NOMO-1 treated with dmso at 0.1 percent for 144 hours (cell line): ENCODE results near the gene LAMC3.

Experiments used
- DNase-seq: peaks from one replicate; lab custom pipeline; 2025; ENCODE audit not compliant: unreplicated experiment; lab: John Stamatoyannopoulos, UW

The LAMC3 gene

DNA sequence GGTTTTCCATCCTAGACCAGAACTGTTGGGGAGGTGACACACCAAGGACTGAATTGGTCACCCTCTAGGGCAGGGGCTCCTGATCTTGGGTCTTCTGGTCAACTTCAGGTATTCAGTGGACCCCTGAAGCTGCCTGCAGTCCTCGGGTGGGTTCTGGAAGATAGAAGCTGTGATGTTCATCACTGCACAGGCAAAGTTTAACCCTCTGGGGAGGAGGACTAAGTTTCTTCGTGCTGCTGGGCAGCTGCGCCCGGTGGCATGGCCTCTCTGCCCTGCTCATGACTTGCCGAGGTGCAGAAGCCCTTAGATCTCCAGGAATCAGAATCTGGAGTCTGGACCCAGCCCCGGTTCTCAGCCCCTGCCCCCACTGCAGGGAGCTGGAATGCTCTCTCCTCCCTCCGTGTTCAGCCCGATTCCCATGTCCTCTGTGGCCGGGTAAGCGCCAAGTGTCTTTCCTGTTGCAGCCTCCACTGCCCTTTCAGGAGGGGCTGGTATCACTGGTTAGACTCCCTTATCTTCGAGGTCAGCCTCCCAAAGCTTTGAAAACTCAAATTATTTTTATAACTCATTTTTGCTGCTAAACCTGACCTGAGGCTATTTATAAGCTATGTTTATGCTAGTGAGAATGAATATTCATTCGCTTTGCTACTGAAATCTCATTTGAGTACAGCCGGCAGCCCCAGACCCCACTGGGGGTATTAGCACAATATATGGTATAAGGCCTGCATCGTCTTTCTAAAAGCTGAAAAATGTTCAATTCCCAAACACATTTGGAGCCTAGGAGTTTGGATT is 1.7 kb downstream of the LAMC3 start:
- DNase-seq, result no peak

GRCh38 chr9:131011274-131012022 is 2.5 kb downstream of the LAMC3 start:
- DNase-seq, result no peak

DNA sequence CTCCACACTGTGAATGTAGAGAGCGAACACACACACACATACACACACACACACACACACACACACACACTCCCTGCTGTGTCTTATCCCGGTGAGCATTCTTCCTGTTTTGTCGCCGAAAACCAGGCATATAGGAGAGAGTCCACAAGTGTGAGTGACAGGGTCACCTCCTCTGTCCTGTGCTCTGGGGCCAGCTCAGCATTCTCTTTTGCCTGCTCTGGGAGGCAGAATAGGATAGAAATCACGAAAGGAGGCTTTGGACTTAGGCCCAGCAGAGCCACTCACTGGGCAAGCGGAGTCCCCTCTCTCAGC is 3.0 kb downstream of the LAMC3 start:
- no peak for DNase-seq

- no peak for DNase-seq
Measured at GRCh38 chr9:131012396-131012917, 3.5 kb downstream of the LAMC3 start.

DNA sequence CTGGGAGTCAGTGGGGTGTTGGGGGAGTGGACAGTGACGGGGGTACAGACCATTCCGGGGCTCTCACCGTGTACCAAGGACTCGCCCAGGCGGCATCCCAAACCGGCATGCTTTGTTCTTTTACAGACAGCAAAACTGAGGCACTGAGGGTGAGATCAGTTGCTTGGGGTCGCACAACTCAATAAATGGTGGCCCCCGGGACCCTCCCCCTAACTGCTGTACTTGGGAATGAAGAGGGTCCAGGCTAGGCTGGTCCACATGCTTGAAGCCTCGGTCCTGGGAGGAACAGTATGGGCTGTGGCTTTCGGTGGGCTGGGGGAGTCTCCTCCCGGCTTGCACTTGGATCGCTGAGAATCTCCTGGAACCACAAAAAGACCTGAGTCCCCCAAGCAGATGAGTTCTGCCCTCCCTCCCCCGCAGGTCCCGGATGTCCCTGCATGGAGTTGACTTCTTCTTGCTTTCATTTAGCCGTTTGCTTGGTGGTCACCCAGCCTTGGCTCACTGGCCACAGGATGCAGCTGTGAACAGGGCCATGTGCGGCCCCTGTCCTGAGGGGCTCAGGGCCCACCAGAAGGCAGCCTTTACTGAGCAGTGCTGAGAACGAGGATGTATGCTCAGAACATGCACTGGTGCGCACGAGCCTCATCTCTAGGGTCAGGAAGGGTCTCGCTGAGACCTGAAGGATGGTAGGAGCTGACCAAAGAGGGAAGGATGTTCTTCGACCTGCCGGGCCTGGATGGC is 4.2 kb downstream of the LAMC3 start:
- DNase-seq, result no peak

- DNase-seq, result no peak
Measured at GRCh38 chr9:131013771-131014676, 5.0 kb downstream of the LAMC3 start.

DNA sequence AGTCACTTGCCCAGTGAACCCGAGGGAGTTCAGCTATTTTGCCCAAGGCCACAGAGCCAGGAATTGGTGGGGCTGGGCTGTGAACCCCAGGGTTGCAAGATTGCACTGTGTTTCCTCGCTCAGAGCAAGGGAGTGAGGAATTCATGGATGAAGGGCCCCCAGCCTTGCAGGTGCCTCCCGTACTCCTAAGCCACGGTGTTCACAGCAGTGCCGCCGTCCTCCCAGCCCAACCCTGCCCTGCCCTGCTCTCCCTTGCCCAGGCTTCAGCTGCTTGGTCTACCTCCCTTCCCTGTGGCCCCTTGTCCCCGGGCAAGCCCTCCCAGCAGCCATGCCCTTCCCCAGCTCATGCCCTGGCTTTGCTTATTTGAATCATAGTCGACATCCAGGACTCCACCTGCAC is 6.1 kb downstream of the LAMC3 start:
- no peak for DNase-seq

DNA sequence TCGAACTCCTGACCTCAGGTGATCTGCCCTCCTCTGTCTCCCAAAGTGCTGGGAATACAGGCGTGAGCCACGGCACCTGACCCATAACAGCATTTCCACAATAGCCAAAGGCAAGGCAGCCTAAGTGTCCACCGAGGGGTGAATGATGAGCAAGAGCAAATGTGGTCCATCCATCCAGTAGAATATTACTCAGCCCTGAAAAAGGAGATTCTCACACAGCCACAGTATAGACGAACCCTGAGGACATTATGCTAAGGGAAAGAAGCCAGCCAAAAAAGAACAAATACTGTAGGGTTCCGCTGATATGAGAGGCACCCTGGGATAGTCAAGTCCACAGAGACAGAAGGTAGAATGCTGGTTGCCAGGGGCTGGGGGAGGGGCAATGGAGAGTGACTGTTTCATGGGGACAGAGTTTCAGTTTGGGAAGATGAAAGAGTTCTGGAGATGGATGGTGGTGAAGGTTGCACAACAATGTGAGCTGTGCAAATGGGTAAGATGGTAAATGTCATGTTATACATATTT is 7.0 kb downstream of the LAMC3 start:
- DNase-seq, result no peak

DNA sequence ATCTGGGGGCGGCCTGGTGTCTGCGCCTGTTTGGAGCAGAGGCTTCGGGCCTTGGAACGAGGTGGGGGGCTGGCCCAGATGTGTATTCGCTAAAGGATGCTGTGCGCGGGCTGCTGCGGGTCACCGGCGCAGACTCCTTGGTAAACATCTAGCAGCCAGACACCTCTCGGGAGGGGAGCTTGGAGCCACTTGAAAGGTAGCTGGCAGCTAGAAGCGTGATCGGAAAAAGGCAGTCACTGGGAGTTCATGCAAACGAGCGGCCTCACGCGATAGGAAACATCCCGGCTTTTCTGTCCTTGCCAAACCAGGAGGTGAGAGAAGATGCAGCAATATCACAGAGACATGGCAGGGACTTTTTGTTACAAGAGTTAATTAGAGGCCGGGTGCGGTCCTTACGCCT is 8.1 kb downstream of the LAMC3 start:
- no peak for DNase-seq

DNA sequence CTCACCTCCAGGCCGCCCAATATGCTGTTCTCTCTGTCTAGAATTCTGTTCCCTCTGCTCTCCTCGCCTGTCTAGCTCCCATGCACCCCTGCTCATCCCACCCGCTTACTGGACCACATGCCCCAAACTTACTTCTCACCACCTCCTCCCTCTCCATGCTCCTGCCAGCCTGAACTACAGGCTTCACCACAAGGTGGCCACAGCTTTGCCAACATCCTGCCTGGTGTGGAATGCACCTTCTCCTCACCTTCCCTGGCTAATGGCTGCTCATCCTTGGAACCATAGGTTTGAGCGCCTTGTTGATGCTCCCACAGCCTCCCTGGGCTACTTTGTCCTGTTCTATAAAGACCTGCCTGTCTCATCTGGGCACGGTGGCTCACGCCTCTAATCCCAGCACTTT is 9.6 kb downstream of the LAMC3 start:
- no peak for DNase-seq

DNA sequence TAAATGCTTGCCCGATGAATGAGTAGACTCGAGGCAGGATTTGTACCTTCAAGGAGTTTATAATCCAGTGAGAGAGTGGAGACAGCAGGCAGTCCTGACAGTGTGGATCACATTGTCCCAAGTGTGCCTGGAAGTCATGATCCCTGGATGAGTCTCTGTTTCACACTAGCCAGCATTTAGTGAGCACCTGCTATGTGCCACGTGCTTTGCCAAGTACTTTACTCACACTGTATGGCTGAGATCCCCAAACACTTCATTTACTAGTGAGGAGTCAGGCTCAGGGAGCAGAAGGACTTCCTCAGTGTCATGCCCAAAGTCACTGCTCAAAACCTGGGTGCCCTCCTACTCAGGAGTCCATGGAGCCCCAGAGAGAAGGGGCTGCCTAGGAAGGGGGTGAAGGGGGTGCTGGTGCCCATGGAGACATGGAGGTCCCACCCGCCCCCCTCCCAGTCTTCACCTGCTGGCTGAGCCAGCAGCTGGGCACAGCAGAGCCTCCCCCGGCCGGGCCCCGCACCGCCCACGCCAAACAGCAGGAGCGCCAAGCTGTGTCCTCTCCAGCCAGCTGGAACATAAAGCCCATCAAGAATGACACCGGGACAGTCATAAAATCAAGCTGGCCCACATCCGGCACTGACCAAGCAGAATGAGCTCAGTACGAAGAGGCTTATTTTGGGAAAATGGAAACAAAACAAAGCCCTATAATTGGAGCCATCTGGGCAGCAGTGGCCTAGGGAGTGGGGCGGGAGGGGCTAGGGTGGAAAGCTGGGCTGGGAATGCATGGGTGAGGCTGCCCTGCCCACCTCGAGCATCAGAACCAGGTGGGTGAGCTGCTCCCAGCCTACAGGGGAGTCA is 10.6 kb downstream of the LAMC3 start:
- DNase-seq, result no peak

DNA sequence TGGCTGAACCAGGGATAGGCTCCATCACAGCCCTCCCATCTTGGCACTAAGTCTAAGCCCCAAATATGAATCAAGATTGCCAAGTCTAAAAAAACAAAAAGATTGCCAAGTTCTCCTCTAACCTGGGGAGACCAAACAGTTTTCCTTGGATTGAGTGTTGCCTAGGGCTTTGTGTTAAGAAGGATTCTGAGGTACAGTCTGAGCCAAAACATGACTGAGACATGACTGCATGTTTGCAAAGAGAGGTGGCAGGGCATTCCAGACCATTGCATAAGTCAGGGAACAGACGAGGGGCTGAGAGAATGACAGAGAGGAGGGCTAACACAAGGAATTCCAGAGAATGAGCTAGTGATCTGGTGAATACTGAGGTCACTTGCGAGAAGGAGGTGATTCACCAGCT is 11.4 kb downstream of the LAMC3 start:
- DNase-seq, result no peak

GRCh38 chr9:131020862-131021261 is 11.9 kb downstream of the LAMC3 start:
- no peak for DNase-seq

DNA sequence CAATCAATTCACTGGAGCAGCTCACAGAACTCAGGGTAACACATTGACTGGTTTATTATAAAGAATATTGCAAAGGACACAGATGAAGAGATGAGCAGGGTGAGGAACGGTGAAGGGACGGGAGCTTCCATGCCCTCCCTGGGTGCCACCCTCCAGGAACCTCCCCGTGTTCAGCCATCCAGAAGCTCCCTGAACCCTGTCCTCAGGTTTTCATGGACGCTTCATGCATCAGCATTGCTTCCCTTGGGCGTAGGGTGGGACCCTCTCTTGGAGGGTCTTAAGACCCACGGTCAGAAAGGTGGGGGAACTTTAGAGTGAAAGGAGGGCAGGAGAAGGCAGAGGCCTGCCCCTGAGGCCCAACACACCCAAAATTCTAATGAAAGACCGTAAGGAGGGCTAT is 12.8 kb downstream of the LAMC3 start:
- no peak for DNase-seq

DNA sequence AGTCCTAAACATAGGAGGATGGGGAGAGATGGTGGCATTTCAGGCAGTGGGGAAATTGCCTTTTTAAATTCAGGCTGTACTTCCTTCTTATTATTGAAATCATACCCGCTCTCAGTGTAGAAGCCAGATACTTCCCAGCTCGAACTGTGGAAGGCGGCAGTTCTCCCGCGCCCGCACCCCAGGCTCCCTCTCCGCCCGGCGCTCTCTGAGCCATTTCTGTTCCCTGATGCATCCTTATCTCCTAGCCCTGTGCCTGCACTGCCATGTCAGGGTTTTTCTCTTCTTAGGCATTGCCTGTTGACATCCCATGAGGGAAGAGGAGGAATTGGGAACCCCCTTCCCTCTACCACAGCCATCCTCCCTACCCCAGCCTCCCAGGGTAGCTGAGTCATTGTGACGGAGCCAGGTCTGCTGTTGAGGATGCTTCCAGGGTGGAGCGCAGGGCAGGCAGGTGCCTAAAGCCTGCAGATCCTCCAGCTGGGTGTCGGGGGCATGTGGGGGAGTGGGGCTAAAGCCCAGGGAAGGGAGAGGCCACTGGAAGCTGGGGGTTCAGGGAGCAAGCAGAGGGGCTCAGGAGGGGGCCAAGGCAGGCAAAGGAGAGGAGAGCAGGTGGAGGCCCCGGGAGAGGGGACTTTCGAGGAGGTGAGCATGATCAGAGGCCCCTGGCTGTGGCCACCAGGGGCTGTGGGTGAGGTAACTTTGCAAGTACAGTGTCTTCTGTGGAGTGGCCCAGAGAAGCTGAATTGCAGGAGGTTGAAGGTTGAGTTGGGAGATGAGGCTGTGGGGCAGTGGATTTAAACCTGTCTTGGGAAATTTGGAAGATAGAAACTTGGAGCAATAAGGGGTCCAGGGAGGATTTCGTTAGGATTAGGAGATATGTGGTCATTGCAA is 16.2 kb downstream of the LAMC3 start:
- DNase-seq, result no peak

DNA sequence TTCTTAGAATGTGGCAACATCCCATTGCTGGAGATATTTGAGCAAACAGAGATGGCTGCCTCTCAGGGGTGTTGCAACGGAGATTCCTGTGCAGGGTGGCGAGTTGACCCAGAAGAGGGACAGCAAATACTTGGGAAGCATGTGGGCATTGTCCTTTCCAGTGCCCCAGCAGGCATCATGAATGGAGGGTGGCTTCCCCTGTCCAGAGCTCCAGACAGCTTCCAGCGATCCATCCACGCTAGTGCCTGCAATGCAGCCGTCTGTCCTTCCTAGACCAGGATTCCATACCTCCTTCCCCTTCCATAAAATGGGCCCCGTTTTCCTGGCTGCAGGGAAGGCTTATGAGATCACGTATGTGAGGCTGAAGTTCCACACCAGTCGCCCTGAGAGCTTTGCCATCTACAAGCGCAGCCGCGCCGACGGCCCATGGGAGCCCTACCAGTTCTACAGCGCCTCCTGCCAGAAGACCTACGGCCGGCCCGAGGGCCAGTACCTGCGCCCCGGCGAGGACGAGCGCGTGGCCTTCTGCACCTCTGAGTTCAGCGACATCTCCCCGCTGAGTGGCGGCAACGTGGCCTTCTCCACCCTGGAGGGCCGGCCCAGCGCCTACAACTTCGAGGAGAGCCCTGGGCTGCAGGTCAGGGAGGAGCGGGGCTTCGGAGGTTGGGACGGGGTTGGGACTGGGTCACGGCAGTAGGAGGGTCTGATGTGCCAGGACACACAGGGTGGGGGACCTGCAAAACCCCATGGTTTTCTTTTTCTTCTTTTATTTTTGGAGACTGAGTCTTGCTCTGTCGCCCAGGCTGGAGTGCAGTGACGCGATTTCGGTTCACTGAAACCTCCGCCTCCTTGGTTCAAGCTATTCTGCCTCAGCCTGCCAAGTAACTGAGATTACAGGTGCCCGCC is 17.2 kb downstream of the LAMC3 start:
- no peak for DNase-seq

GRCh38 chr9:131027048-131027871 is 18.3 kb downstream of the LAMC3 start:
- DNase-seq, result no peak
